Cortex of kidney (tissue), 1 donor: Measurements from ENCODE around the gene SLC18A3.

Source experiments
- DNase-seq: peaks from one replicate; lab custom pipeline; 2025; lab: John Stamatoyannopoulos, UW

SLC18A3 gene

GRCh38 chr10:49611816-49612512 is 1.9 kb downstream of the SLC18A3 start:
- DNase-seq: no peak

GRCh38 chr10:49612513-49613164 is 2.5 kb downstream of the SLC18A3 start:
- DNase-seq: no peak

- DNase-seq: no peak
These were observed 3.2 kb downstream of the SLC18A3 start for GRCh38 chr10:49613165-49613881.

- DNase-seq: no peak
These were observed 3.8 kb downstream of the SLC18A3 start, which contains the start of gene CHAT for GRCh38 chr10:49613882-49614241. TSS of gene CHAT (plus strand) at chr10:49614037. CDS start at chr10:49614190, 153 bp downstream.

- no peak for DNase-seq
These were observed 4.4 kb downstream of the SLC18A3 start for GRCh38 chr10:49614242-49615198.

- DNase-seq: no peak
These were observed 5.1 kb downstream of the SLC18A3 start for GRCh38 chr10:49615213-49615612.

GRCh38 chr10:49615721-49616120 is 5.6 kb downstream of the SLC18A3 start:
- DNase-seq: no peak

- DNase-seq: no peak
These were observed 6.5 kb downstream of the SLC18A3 start for GRCh38 chr10:49616421-49617101.

GRCh38 chr10:49617121-49618020 is 7.3 kb downstream of the SLC18A3 start:
- DNase-seq: no peak

- no peak for DNase-seq
These were observed 8.7 kb downstream of the SLC18A3 start for GRCh38 chr10:49618821-49619220.

GRCh38 chr10:49619613-49620012 is 9.5 kb downstream of the SLC18A3 start:
- DNase-seq: no peak

GRCh38 chr10:49620286-49620810 is 10.2 kb downstream of the SLC18A3 start:
- DNase-seq: no peak

GRCh38 chr10:49620841-49621378 is 10.8 kb downstream of the SLC18A3 start:
- no peak for DNase-seq

- DNase-seq: no peak
These were observed 11.5 kb downstream of the SLC18A3 start for GRCh38 chr10:49621561-49621960.

GRCh38 chr10:49622426-49623425 is 12.6 kb downstream of the SLC18A3 start:
- DNase-seq: no peak

GRCh38 chr10:49624629-49625028 is 14.5 kb downstream of the SLC18A3 start:
- DNase-seq: no peak

GRCh38 chr10:49625411-49625810 is 15.3 kb downstream of the SLC18A3 start:
- no peak for DNase-seq

GRCh38 chr10:49627038-49627437 is 16.9 kb downstream of the SLC18A3 start:
- DNase-seq: no peak
